BLaER1 treated with 17β-estradiol and CSF1 and Interleukin-3, amounts not matched to agents 10 nM and 100 nM (cell line): Measurements from ENCODE around the gene TFIP11.

Experiments
- H3K27ac ChIP-seq, 11 experiments: shearing (Covaris generic); formaldehyde crosslinking; 2 replicates each; pipeline ENCODE4 v1.8.1; 2022
- H3K27me3 ChIP-seq, 11 experiments: shearing (Covaris generic); formaldehyde crosslinking; 2 replicates each; pipeline ENCODE4 v1.8.1; 2022
- H3K36me3 ChIP-seq, 11 experiments: shearing (Covaris generic); formaldehyde crosslinking; 2 replicates each; pipeline ENCODE4 v1.8.1; 2022
- H3K4me1 ChIP-seq, 10 experiments: shearing (Covaris generic); formaldehyde crosslinking; 2 replicates each; pipeline ENCODE4 v1.8.1; 2022
- H3K4me2 ChIP-seq, 11 experiments: shearing (Covaris generic); formaldehyde crosslinking; 2 replicates each; pipeline ENCODE4 v1.8.1; 2022
- H3K4me3 ChIP-seq, 10 experiments: shearing (Covaris generic); formaldehyde crosslinking; 2 replicates each; pipeline ENCODE4 v1.8.1; 2022
- H3K9ac ChIP-seq, 11 experiments: shearing (Covaris generic); formaldehyde crosslinking; 2 replicates each; pipeline ENCODE4 v1.8.1; 2022
- H3K9me3 ChIP-seq, 11 experiments: shearing (Covaris generic); formaldehyde crosslinking; replicated peaks in 1 of 11; 2 replicates each; pipeline ENCODE4 v1.8.1; 2022
- H4K20me1 ChIP-seq, 11 experiments: shearing (Covaris generic); formaldehyde crosslinking; 2 replicates each; pipeline ENCODE4 v1.8.1; 2022
- Cebpa-rat ChIP-seq, 11 experiments: shearing (Covaris generic); IDR thresholded peaks; 2 replicates each; pipeline ENCODE4 v1.8.1; 2022

TFIP11 gene

DNA sequence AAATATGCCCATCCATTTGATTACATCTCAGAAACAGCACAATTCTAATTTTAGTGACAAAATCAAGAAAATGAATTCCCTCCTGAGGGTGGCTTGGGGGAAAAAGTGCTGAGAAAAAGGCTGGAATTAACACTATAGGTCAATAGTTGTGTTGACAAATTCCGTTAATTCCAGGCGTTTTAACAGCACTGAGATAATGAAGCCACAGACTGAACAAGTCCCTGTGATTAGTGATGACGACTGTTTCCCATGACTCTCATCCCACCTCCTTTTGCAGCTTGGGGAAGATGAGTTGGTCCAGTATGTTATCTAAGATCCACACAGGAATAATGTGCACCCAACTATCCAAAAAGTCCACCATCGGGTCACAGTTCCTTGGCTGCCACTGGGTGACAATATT is 15.8 kb downstream of the TFIP11 start:
- Histone ChIP-seq H3K27me3 (no peaks in the 10 kb centered on the region), H3K36me3 (peaks cover 87 to 100% (median 98%) of the 10 kb centered on the region in 11 experiments), H3K4me3 (no peak overlapping the region), H3K9me3 (peaks cover 0 to 10% (median 7%) of the 10 kb centered on the region in 11 experiments; a peak in 7 of 22 replicates), H3K27ac (no peak overlapping the region), H3K4me1 (peaks cover 25 to 89% (median 41%) of the 10 kb centered on the region in 10 experiments), H3K9ac (peak overlapping the region in 1 of 11 experiments; percentile 44; a peak in 1 of 22 replicates), H3K4me2 (peak overlapping the region in 2 of 11 experiments; percentile 35 to 41; a peak in 2 of 22 replicates), H4K20me1 (peaks cover 0 to 41% (median 6%) of the 10 kb centered on the region in 11 experiments; a peak in 7 of 22 replicates)
- TF ChIP-seq Cebpa-rat (IDR thresholded peaks at IDR 0.05) = no peak

DNA sequence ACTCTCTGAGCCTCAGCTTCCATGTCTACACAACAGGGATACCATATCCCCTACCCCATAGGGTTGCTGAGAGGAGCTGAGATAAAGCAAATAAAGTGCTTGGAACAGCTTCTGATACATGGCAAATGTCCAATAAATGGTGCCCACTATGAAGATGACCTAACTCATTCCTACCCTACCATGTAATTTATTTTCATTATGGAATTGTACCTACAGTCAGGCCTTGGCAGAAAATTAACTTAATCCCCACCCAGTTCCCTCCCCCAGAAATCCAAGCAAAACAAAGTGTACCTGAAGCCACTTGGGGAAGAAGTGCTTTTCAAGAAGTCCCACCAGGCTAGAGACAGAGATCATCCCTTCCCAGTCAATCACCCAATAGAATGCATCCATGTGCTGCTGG is 17.8 kb downstream of the TFIP11 start:
- no peak overlapping the region for H3K27ac ChIP-seq
- peaks cover 0 to 10% (median 7%) of the 10 kb centered on the region in 11 experiments; a peak in 7 of 22 replicates for H3K9me3 ChIP-seq
- TF ChIP-seq Cebpa-rat (IDR thresholded peaks at IDR 0.05) = no peak
- peaks cover 13 to 89% (median 41%) of the 10 kb centered on the region in 10 experiments for H3K4me1 ChIP-seq
- H4K20me1 ChIP-seq = peaks cover 0 to 39% (median 6%) of the 10 kb centered on the region in 11 experiments; a peak in 7 of 22 replicates
- no peaks in the 10 kb centered on the region for H3K27me3 ChIP-seq
- H3K9ac ChIP-seq = no peak overlapping the region
- H3K4me3 ChIP-seq = no peak overlapping the region
- peaks cover 97 to 100% (median 99%) of the 10 kb centered on the region in 11 experiments for H3K36me3 ChIP-seq
- peak overlapping the region in 3 of 11 experiments; percentile 19 to 96 (median 28); a peak in 4 of 22 replicates for H3K4me2 ChIP-seq

DNA sequence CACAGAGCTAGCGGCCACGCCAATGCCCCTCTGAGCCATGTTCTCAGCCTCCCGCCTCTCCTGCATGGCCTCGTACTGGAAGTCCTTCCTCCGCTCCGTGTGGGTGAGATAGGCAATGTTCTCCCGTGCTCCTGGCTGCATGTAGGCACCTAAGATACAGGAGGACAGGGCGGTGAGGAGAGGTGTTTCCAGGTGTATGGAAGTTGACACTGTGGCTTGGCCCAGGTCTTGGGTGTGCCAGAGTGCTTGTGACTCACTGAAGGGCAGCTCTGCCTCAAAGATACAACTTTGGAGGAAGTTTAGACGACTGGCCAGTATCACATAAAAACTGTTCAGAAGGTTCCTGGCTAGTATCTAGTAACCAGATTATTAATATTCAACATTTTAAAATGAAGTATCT is 20.1 kb downstream of the TFIP11 start:
- Histone ChIP-seq H3K27ac (peak overlapping the region in 2 of 11 experiments; percentile 12 to 24; a peak in 2 of 22 replicates), H3K9me3 (no peaks in the 10 kb centered on the region), H3K4me2 (peak overlapping the region in 3 of 11 experiments; percentile 1 to 96 (median 84); a peak in 3 of 22 replicates), H4K20me1 (peaks cover 0 to 29% (median 0%) of the 10 kb centered on the region in 11 experiments; a peak in 5 of 22 replicates), H3K36me3 (peaks cover 77 to 99% (median 93%) of the 10 kb centered on the region in 11 experiments), H3K27me3 (no peaks in the 10 kb centered on the region), H3K9ac (no peak overlapping the region; a peak in 1 of 22 replicates), H3K4me3 (no peak overlapping the region), H3K4me1 (peaks cover 25 to 93% (median 55%) of the 10 kb centered on the region in 10 experiments)
- TF ChIP-seq Cebpa-rat (IDR thresholded peaks at IDR 0.05) = no peak

DNA sequence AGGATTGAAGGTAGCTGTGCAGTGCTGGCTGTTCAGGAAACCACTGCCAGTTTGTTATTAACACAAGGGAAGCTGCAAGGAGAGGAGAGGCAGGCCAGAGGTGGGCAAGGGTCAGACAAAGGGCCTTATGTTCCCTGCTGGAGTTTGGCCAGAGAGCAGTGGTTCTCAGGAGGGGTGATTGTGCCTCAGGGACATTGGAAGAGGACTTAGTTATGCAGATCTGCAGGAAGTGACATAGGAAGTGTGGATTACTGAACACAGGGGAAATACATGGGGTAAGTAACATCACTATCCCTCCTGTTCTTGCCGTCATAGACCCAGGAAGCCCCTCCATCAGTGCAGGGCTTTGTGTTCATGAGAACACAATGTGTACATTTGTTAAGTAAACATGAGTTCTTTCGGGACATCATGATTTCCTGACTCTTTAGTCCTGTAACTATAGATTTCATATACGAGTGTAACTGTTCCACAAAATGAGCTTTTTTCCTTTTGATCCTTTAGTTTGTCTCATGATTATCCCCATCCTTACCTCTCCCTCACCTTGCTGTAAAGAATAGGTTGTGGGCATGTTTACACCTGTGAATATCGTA is 22.7 kb downstream of the TFIP11 start:
- no peak for TF ChIP-seq Cebpa-rat (IDR thresholded peaks at IDR 0.05)
- H3K4me2 ChIP-seq = peak overlapping the region; percentile 36 to 96 (median 84); a peak in 20 of 22 replicates
- peaks cover 51 to 100% (median 82%) of the 10 kb centered on the region in 10 experiments for H3K4me1 ChIP-seq
- H3K27me3 ChIP-seq = no peaks in the 10 kb centered on the region
- H3K9me3 ChIP-seq = no peaks in the 10 kb centered on the region
- H3K9ac ChIP-seq = peak overlapping the region; percentile 7 to 91 (median 41); a peak in 17 of 22 replicates
- peaks cover 51 to 80% (median 67%) of the 10 kb centered on the region in 11 experiments for H3K36me3 ChIP-seq
- peak overlapping the region in 3 of 10 experiments; percentile 2 to 95 (median 73); a peak in 3 of 20 replicates for H3K4me3 ChIP-seq
- H3K27ac ChIP-seq = peak overlapping the region in 10 of 11 experiments; percentile 0 to 97 (median 66); a peak in 19 of 22 replicates
- H4K20me1 ChIP-seq = peaks cover 0 to 15% (median 0%) of the 10 kb centered on the region in 11 experiments; a peak in 2 of 22 replicates

DNA sequence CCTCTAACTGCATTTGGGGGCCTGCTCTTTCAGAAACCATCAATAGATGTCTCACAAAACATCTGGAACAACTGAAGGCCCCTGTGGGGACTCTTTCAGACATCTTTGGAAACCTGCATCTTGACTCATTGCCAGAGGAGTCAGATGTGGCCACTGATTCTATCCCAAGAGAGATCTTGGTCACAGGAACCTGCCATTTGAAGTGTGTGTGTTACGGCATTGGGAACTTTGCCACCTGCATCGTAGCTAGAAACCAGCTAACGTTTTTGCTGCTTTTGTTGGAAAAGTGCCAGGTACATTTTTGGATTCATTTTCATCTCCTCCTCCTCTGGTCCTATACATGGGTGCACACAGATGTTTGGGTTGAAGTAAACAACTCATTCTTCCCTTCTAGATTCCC is 24.3 kb downstream of the TFIP11 start:
- peaks cover 36 to 64% (median 51%) of the 10 kb centered on the region in 11 experiments for H3K36me3 ChIP-seq

DNA sequence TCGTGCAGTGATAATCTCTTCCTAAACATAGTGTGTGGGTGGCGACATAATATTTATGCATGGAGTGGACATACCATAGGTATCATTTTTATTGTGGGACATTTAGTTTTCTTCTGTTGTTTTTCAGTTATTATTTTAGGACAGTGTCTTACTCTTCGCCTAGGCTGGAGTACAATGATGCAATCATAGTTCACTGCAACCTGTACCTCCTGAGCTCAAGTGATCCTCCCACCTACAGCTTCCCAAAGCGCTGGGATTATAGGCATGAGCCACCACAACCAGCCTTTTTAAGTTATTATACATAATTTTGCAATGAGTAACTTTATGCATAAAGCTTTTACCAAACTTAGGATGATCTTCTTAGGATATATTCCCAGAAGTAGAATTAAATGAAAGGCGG is 25.9 kb downstream of the TFIP11 start:
- Histone ChIP-seq H3K27me3 (no peaks in the 10 kb centered on the region), H3K4me1 (peaks cover 72 to 91% (median 87%) of the 10 kb centered on the region in 10 experiments), H3K36me3 (peaks cover 20 to 48% (median 35%) of the 10 kb centered on the region in 11 experiments), H3K27ac (peak overlapping the region in 7 of 11 experiments; percentile 23 to 97 (median 90); a peak in 11 of 22 replicates), H3K9me3 (no peaks in the 10 kb centered on the region), H3K4me3 (peak overlapping the region in 2 of 10 experiments; percentile 73 to 95; a peak in 4 of 20 replicates), H3K9ac (peak overlapping the region in 5 of 11 experiments; percentile 33 to 91 (median 70); a peak in 5 of 22 replicates), H3K4me2 (peak overlapping the region in 10 of 11 experiments; percentile 78 to 96 (median 91); a peak in 18 of 22 replicates), H4K20me1 (no peaks in the 10 kb centered on the region; a peak in 1 of 22 replicates)
- TF ChIP-seq Cebpa-rat (IDR thresholded peaks at IDR 0.05) = peak in 3 of 11 experiments; percentile 10 to 34 (median 21); a peak in 2 of 22 replicates

More for the DNA sequence above, 24.3 kb downstream of the TFIP11 start:
- Histone ChIP-seq H3K4me1 (peaks cover 56 to 89% (median 78%) of the 10 kb centered on the region in 10 experiments), H3K4me2 (peak overlapping the region; percentile 13 to 96 (median 84)), H3K4me3 (peak overlapping the region in 3 of 10 experiments; percentile 26 to 95 (median 73); a peak in 4 of 20 replicates), H3K9me3 (no peaks in the 10 kb centered on the region), H3K27ac (peak overlapping the region in 8 of 11 experiments; percentile 32 to 97 (median 78); a peak in 15 of 22 replicates), H4K20me1 (peaks cover 0 to 9% (median 0%) of the 10 kb centered on the region in 11 experiments; a peak in 1 of 22 replicates), H3K9ac (peak overlapping the region; percentile 5 to 91 (median 36); a peak in 19 of 22 replicates), H3K27me3 (no peaks in the 10 kb centered on the region)
- TF ChIP-seq Cebpa-rat (IDR thresholded peaks at IDR 0.05) = no peak

DNA sequence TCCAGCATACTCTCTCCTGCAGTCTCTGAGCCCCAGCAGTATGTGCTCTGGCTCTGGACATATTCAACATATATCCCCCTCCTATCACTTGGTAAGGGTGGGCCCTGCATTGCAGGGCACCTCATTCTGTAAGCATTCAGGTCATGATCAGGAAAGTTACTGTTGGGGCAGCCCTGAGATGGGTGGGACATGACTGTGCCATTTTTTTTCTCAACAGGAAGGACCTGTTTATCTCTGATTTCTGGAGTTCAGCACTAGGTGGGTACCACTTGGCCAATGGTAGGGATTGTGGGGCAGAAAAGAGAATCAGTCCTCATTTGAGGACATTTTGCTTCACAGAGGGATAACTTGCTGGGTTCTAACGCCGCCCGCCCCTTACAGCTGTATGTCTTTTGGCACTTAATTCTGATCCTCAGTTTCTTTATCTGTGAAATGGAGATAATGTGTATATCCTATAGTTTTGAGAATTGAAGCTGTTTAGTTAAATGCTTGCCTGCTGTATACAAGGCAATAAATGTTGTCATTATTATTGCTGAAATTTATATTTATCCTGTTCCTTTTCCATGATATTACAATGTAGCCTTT is 26.4 kb downstream of the TFIP11 start:
- Histone ChIP-seq H3K9ac (peak overlapping the region in 10 of 11 experiments; percentile 85 to 92 (median 90); a peak in 15 of 22 replicates), H3K9me3 (no peaks in the 10 kb centered on the region), H3K27ac (peak overlapping the region in 9 of 11 experiments; percentile 23 to 97 (median 90); a peak in 17 of 22 replicates), H3K27me3 (no peaks in the 10 kb centered on the region), H4K20me1 (no peaks in the 10 kb centered on the region; a peak in 1 of 22 replicates), H3K4me1 (peaks cover 77 to 91% (median 86%) of the 10 kb centered on the region in 10 experiments), H3K36me3 (peaks cover 15 to 43% (median 30%) of the 10 kb centered on the region in 11 experiments; a peak in 21 of 22 replicates), H3K4me3 (peak overlapping the region in 7 of 10 experiments; percentile 13 to 95 (median 75); a peak in 8 of 20 replicates), H3K4me2 (peak overlapping the region; percentile 73 to 96 (median 90))
- TF ChIP-seq Cebpa-rat (IDR thresholded peaks at IDR 0.05) = no peak

DNA sequence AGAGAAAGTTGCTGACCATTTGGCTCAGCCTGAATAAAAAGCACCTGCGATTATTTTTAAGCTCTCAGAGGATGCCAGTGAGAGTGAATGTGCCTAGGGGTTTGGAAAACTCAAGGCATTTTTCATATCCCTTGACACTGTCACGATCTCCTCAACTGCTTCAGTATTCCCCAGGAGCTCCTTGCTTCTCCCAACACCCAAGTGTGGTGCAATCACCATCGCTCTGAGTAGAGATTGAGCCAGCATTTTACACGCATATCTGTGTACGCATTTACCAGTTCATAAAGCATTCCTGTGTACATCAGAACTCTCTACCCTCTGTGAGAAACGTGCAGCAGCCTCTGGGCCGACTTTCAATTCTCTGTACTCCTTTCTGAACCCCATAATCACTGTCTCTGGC is 27.3 kb downstream of the TFIP11 start:
- Histone ChIP-seq H3K27me3 (no peaks in the 10 kb centered on the region), H3K4me2 (peak overlapping the region; percentile 73 to 96 (median 90)), H3K36me3 (peaks cover 6 to 34% (median 21%) of the 10 kb centered on the region in 11 experiments; a peak in 18 of 22 replicates), H3K9ac (peak overlapping the region; percentile 85 to 92 (median 90)), H4K20me1 (no peaks in the 10 kb centered on the region; a peak in 1 of 22 replicates), H3K4me3 (peak overlapping the region; percentile 73 to 95 (median 76)), H3K4me1 (peaks cover 71 to 91% (median 89%) of the 10 kb centered on the region in 10 experiments), H3K27ac (peak overlapping the region in 10 of 11 experiments; percentile 85 to 97 (median 92); a peak in 21 of 22 replicates), H3K9me3 (no peaks in the 10 kb centered on the region)
- TF ChIP-seq Cebpa-rat (IDR thresholded peaks at IDR 0.05) = peak in 2 of 11 experiments; percentile 28 to 43; a peak in 1 of 22 replicates
